Activated B cell treated with CpG ODN at 0.5 μM for 24 hours (primary cell): Measurements from ENCODE around the gene BCL2L13. TPM values are rescaled to one million over a fixed set of nuclear protein-coding genes. Genes with fewer than 3 reads are reported as not detected.

Experiments
- ATAC-seq: fragments of 200-7000 bp; cut with Tn5 transposase; one replicate; pipeline ENCODE4 v1.10.0; 2021; ENCODE audit warnings: low read depth, mild to moderate bottlenecking, moderate library complexity
- CTCF ChIA-PET: fragments of 350-600 bp; sonication (Branson Sonifier 250); formaldehyde crosslinking; loops from one replicate; lab custom pipeline; 2021; ENCODE audit warnings: antibody characterized with exemption; lab: Charles Lee
- POLR2A ChIA-PET: fragments of 350-600 bp; sonication (Branson Sonifier 250); formaldehyde crosslinking; loops from one replicate; lab custom pipeline; 2021; ENCODE audit warnings: antibody characterized with exemption; lab: Charles Lee
- DNase-seq: peaks from one replicate; pipeline ENCODE4 v3.0.0; 2022
- H3K27ac Mint-ChIP-seq: one replicate; pipeline ENCODE4 v1.8.0; 2020; ENCODE audit warnings: mixed read lengths
- H3K27me3 Mint-ChIP-seq: one replicate; pipeline ENCODE4 v1.8.0; 2021; ENCODE audit warnings: mixed read lengths
- H3K36me3 Mint-ChIP-seq: one replicate; pipeline ENCODE4 v1.8.0; 2021; ENCODE audit warnings: low read depth, mixed read lengths
- H3K4me1 Mint-ChIP-seq: one replicate; pipeline ENCODE4 v1.8.0; 2021; ENCODE audit warnings: mixed read lengths
- H3K4me3 Mint-ChIP-seq: one replicate; pipeline ENCODE4 v1.8.0; 2020; ENCODE audit warnings: mild to moderate bottlenecking, mixed read lengths
- H3K9me3 Mint-ChIP-seq: one replicate; pipeline ENCODE4 v1.8.0; 2020; ENCODE audit warnings: mixed read lengths
- intact Hi-C: fragments of 100-400 bp; cut with micrococcal nuclease; formaldehyde crosslinking; loops from one replicate; pipeline ENCODE4 v1.15.1; 2024
- total RNA-seq: library from RNA; stranded (reverse); gene quantifications from 2 replicates; pipeline ENCODE4 v1.2.3, GENCODE V29; 2022
- TF ChIP-seq, protein P1 (sequence below): fragments of 200-600 bp; IDR thresholded peaks from one replicate; pipeline ENCODE4 v1.8.0; 2022; ENCODE audit warnings: antibody characterized with exemption, mild to moderate bottlenecking

BCL2L13 gene
- total RNA-seq, 1 donor from 2014 or later, result 38.7 TPM

DNA sequence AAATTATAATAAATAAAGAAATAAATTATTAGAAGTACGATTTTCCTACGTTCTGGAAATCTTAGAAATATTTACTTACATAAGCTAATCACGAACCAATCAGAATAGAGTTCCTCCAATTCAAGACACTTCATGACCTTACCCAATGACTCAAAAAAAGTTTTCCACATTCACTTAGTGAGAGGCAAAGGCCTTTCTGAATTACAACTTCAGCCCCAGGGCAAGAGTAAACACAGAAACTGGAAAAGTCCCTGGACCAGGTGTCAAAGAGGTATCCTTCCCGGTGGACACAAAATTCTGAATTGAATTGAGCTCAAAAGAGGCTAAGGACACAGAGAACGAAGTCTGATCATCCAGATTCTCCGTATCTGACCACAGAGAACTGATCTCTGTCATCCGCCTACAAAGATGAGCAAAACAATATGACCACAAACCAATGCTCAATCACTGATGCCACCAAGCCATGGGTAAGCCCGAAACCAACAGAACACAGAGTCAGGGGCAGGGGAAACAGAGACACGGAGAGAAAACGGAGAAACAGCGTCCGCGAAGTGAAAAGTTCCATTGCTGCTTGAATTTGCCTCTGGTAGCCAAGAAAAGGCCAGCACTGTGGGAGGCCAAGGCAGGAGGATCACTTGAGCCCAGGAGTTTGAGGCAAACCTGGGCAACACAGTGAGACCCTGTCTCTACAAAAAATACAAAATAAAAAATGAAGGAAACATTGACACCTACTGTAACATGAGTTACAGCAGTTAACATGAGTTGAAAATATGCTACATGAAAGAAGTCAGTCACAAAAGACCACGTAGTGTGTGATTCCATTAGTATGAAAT lies 128.9 kb downstream of the BCL2L13 start:
- Mint-ChIP-seq H3K4me3 (peak overlapping the region; percentile 62), H3K27me3 (no peaks in the 10 kb centered on the region), H3K36me3 (peaks cover 8% of the 10 kb centered on the region), H3K27ac (peak overlapping the region; percentile 74), H3K9me3 (no peaks in the 10 kb centered on the region), H3K4me1 (peaks cover 60% of the 10 kb centered on the region)
- ATAC-seq (peak; percentile 59), DNase-seq (no peak)
- ChIA-PET CTCF (interaction anchor here (0.7 to 1.2 kb wide), 3 partner anchors 18 to 212 kb away, joined by 3 to 4 read pairs (median 3); no protein-coding TSS in a partner anchor), POLR2A (interaction anchor here (0.7 to 1.8 kb wide), 10 partner anchors 10 to 33 kb away, joined by 3 to 12 read pairs (median 6); no protein-coding TSS in a partner anchor)
- intact Hi-C loops, result loop anchor here (1.0 kb wide), 1 partner anchor 33 kb away; no protein-coding TSS in a partner anchor
- TF ChIP-seq, protein P1, sequence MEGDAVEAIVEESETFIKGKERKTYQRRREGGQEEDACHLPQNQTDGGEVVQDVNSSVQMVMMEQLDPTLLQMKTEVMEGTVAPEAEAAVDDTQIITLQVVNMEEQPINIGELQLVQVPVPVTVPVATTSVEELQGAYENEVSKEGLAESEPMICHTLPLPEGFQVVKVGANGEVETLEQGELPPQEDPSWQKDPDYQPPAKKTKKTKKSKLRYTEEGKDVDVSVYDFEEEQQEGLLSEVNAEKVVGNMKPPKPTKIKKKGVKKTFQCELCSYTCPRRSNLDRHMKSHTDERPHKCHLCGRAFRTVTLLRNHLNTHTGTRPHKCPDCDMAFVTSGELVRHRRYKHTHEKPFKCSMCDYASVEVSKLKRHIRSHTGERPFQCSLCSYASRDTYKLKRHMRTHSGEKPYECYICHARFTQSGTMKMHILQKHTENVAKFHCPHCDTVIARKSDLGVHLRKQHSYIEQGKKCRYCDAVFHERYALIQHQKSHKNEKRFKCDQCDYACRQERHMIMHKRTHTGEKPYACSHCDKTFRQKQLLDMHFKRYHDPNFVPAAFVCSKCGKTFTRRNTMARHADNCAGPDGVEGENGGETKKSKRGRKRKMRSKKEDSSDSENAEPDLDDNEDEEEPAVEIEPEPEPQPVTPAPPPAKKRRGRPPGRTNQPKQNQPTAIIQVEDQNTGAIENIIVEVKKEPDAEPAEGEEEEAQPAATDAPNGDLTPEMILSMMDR, result no peak

DNA sequence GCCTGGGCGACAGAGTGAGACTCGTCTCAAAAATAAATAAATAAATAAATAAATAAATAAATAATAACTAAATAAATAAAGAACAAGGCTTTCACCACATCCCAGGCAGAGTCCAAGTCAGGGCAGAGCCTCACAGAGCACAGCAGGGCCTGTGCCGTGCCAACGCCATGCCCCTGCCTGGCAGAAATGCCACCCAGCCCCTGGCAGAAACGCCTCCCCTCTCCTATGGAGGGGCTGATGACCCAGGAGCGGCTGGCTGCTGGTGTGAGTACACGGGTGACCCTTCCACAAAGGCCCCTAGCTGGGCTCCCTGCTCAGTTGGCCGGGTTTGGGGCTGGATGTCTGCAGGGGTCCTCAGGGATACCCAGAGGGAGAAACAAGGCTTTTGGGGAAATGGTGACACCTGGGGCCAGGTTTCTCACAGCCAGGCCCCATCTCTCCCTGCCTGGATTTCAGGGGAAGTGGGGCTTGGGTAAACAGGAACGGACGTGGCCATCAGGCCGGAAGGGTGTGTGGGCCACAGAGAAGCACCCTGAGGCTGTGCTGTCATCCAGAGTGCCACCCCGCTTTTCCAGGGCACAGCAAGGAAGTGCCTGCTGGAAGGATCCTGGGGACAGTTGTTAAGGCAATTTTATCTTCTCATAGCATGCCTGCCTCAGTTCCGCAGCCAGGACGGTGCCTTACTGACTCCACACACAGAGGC lies 130.6 kb downstream of the BCL2L13 start:
- H3K27ac Mint-ChIP-seq, result no peak overlapping the region
- ChIA-PET CTCF (interaction anchor here (0.8 kb wide), 1 partner anchor 16 kb away, joined by 3 read pairs; no protein-coding TSS in a partner anchor), POLR2A (interaction anchor here (0.6 to 6.3 kb wide), 4 partner anchors 9 to 282 kb away, joined by 4 to 68 read pairs (median 36); no protein-coding TSS in a partner anchor)
- intact Hi-C loops, result no loop called here
- no peak overlapping the region for H3K4me3 Mint-ChIP-seq
- peaks cover 65% of the 10 kb centered on the region for H3K4me1 Mint-ChIP-seq
- no peaks in the 10 kb centered on the region for H3K27me3 Mint-ChIP-seq
- H3K9me3 Mint-ChIP-seq, result no peaks in the 10 kb centered on the region
- ATAC-seq (no peak), DNase-seq (no peak)
- H3K36me3 Mint-ChIP-seq, result peaks cover 10% of the 10 kb centered on the region
- TF ChIP-seq, protein P1, result no peak

DNA sequence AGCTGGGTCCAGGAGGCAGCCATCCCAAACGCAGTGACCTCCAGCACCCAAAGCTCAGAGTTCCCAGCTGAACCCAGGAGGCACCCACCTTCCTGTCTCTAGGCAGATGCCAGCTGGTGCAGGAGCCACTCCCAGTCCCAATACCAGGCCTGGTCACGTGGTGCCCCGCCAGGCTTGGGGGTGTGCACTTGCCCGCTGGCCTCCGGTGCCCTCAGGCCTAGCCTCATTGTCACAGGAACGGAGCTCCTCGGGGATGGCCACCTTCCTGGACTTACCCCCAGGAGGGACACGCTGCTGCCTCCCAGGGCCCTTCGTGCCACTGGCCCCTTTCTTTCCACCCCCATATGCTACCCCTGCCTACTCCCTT lies 131.1 kb downstream of the BCL2L13 start:
- Mint-ChIP-seq H3K27me3 (no peaks in the 10 kb centered on the region), H3K9me3 (no peaks in the 10 kb centered on the region), H3K4me3 (no peak overlapping the region), H3K4me1 (peaks cover 64% of the 10 kb centered on the region), H3K36me3 (peaks cover 10% of the 10 kb centered on the region), H3K27ac (no peak overlapping the region)
- no peak for DNase-seq
- no peak for ATAC-seq
- POLR2A ChIA-PET, result interaction anchor here (0.6 to 6.3 kb wide), 4 partner anchors 9 to 281 kb away, joined by 4 to 68 read pairs (median 36); no protein-coding TSS in a partner anchor
- TF ChIP-seq, protein P1, result no peak
- intact Hi-C loops, result no loop called here
- CTCF ChIA-PET, result interaction anchor here (4.5 kb wide), 1 partner anchor 27 kb away, joined by 23 read pairs; no protein-coding TSS in a partner anchor

DNA sequence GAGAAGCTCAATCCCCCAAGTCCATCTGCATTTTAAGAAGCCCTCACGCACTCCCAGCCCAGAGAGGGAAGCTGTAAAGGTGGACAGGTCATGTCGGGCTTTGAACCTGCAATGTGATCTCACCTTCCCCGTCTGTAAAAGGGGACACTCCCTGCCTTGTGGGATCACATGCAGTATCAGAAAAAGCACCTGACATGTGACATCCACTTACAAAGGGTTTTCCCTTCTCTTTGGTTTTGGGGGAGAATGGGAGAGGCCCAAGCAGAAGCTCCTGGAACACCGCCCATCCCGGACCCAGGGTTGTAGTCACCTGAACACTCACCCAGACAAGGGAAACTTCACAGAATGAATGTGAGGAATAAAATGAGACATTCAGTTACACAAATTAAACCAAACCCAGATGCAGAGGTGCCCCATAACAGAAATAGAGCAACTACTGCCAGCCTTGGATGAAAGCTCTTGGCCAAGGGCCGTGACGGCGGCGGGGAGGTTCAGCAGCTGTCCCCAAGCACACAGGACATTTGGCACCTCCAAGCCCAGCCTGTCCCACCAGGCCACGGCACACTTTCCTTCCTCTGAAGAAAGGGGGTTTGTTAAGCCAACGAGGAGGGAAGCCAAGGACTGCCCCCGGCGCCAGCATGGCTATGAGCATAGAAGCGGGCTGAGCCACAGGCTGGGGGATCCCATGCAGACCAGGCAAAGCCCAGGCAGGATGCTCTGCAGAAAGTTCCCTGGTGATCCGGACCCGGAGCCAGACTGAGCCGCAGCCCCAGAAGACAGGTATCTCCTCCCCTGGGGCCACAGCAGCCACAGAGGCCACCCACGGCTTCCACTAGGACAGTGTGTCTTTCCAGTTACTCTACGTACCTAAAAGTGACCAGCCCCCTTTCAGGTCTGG lies 131.9 kb downstream of the BCL2L13 start:
- Mint-ChIP-seq H3K4me1 (peaks cover 66% of the 10 kb centered on the region), H3K27me3 (no peaks in the 10 kb centered on the region), H3K9me3 (no peaks in the 10 kb centered on the region), H3K36me3 (peaks cover 10% of the 10 kb centered on the region), H3K27ac (peak overlapping the region; percentile 70), H3K4me3 (peak overlapping the region; percentile 19)
- no peak for ATAC-seq
- peak; percentile 14 for DNase-seq
- ChIA-PET POLR2A (interaction anchor here (0.7 to 6.3 kb wide), 5 partner anchors 10 to 36 kb away, joined by 3 to 68 read pairs (median 7); no protein-coding TSS in a partner anchor), CTCF (interaction anchor here (4.5 kb wide), 1 partner anchor 28 kb away, joined by 23 read pairs; no protein-coding TSS in a partner anchor)
- intact Hi-C loops, result no loop called here
- TF ChIP-seq, protein P1, result no peak
